ENCODE measurements around the gene PRKAR1B.

Gene PRKAR1B

DNA sequence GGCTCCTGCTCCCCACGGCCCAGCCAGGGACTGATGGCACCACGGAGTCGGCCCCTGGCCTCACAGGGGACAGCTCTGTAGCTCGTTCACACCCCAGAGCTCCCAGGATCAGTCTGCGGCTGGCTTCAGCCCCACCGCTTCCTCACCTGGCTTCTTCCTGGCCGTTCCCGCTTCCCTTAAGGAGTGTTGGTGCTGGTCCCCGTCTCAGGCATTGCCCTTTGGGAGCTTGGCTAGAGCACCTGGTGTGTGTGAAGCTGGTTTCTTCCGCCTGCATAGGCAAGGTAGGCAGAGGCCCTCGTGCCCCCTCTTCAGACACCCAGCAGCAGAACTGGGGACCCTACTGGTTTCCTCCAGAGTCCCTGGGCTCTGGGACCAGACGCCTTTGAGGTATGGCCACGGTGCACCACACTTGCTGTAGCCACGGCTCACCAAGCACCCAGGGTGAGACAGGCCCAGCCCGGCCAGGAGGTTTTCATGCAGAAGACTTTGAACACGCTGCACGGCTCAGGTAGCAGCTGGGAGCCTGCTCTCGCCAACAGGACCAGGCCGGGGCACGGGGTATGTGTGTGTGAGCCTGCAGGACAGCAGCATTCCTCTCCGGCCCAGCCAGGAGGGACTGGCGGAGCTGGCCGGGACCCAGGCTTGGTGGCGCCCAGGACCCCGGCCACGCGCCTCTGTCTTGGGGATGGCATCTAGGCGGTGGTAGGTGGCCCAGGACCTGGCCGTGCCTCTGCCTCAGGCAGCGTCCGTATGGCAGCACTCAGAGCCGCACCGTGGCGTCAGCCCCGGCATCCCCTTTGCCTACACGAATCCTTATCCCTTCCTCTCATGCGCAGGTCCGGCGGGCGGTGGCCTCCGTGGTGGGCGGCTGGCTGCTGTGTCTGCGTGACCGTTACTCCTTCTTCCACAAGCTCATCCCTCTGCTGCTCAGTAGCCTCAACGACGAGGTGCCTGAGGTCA is 13.2 kb upstream of the PRKAR1B start:
- DNase-seq: no peak

DNA sequence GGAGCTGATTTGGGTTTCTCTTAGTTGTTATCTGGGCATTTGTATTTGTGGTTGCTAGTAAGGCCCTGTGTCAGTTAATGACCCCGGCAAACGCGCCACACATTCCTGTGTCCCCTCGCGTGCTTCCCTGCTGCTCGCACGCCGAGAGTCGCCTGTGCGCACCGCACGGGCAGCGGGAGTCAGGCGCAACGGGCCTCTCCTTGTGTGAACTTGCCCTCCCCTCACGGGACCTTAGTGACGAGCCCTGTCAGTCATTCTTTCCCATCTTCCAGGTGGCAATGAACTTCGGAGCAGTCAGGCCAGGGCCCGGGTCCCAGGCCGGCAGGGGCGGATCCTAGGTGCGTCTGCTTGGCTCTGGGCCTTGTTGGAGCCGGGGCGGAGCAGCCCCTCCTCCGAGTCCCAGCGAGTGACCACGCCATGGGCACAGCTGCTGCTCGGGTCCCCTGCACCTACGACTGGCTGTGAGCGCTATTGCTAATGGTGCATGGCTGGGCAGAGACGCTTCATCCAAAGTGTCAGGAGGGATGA is 12.4 kb upstream of the PRKAR1B start:
- no peak for DNase-seq

DNA sequence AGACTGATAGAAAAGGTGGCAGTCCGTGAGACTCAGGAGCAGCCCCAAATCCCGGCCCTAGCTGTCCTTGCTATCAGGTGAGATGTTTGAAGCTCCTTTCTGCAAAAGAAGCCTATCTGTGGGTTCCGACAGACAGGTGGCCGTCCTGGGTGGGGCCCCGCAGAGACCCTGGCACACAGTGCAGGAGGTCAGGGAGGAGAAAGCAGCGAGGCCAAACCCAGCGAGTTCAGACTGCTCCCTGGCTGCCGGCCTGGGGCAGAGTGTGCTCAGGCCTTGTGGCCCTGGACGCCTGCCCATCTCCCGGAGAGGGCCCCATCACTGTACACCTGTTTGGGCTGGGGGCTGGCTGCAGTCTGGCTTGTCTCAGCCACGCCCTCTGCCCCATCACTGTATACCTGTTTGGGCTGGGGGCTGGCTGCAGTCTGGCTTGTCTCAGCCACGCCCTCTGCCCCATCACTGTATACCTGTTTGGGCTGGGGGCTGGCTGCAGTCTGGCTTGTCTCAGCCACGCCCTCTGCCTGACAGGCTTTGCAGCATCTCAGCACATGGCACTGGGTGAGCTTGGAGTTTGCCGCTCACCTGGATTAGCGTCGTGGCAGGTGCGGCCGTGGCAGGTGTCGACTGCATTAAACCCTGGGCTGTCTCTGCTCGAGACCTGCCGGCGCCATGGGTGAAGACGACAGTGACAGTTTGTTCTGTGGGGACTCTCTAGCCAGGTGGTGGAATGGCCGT is 11.8 kb upstream of the PRKAR1B start:
- no peak for DNase-seq

- no peak for DNase-seq
These were observed 11.2 kb upstream of the PRKAR1B start for GRCh38 chr7:738241-738640.

- DNase-seq: no peak
These were observed 7.7 kb upstream of the PRKAR1B start for GRCh38 chr7:734808-735207.

DNA sequence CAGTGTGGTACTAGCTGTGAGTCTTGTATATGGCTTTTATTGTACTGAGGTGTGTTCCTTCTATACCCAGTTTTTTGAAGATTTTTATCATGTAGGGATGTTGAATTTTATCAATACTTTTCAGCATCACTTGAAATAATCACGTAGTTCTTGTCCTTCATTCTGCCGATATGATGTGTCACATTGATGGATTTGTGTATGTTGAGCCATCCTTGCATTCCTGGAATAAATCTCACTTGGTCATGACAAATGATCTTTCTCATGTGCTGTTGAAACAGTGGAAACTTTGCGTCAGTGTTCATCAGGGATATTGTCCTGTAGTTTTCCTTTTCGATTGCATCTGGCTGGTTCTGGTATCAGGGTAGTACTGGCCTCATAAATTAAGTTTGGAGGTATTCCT is 7.1 kb upstream of the PRKAR1B start:
- DNase-seq: no peak

DNA sequence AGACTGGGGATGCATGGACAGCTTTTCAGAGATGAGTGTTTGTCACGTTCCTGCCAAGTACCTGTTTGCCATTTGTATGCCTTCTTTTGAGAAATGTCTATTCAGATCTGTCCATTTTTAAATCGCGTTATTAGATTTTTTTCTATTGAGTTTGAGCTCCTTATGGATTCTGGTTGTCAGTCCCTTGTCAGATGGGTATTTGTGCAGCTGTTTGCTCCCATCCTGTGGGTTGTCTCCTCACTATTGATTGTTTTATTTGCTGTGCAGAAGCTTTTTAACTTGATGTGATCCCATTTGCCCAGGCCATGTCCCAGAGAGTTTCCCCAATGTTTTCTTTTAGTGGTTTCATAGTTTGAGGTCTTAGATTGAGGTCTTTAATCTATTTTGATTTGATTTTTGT is 5.5 kb upstream of the PRKAR1B start:
- DNase-seq: no peak

DNA sequence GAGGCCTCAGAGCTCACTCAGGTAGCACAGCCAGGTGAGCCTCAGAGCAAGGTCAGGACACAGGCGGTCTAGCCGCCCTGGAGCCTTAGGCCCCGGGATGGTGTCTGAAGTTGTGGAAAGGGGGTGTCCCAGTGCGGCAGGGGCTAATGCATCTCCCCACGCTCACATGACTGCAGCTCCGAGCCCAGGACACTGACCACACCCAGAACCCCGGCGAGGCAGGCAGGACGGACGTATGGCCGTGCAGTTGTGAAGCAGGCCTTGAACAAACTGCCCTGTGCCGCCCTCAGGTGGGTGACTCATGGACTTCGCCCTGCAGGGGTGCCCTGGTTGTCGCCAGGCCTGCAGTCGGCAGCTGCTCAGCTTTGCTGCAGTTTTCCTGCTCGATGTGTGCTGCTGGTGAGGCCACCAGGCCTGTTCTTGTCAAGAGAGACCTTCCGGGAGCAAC is 5.0 kb upstream of the PRKAR1B start:
- DNase-seq: no peak

- no peak for DNase-seq
These were observed 4.5 kb upstream of the PRKAR1B start for GRCh38 chr7:731440-732085.

- DNase-seq: no peak
These were observed 3.7 kb upstream of the PRKAR1B start for GRCh38 chr7:730501-731439.

DNA sequence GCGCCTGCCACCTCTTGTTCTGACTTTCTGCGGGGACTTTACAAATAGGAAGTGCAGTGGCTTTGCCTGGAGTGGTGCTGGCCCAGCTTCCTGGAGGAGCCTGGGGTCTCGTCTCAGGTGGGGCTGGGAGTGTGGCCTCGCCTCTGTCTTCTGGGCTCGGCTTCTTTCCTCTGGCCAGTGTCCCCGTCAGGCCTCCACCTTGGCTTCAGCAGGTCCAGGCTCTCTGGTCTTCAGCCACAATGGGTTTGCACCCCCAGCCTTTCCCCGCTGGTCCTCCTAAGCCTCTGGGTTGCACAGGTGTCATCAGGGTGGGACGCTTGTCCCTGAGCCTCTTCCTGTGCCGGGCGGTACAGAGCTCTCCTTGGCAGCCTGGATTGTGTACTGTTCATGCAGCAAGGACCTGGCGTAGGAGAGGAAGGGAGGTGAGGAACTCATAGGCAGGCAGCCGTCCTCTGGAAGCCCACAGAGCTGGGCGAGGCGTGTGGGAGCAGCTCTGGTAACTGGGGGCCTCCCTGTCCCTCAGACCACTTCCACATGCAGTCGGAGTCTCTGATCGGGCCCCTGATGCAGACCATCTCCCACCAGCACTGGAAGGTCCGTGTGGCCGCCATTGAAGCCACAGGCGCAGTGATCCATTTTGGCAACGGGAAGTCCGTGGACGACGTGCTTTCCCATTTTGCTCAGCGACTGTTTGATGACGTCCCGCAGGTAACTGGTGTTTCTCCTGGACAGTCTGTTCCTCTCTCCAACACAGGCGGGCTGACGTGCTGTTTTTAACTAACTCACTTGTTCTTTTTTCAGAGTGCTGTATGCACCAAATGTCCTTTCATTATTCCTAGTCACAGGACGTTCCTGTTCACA is 2.3 kb upstream of the PRKAR1B start:
- no peak for DNase-seq

DNA sequence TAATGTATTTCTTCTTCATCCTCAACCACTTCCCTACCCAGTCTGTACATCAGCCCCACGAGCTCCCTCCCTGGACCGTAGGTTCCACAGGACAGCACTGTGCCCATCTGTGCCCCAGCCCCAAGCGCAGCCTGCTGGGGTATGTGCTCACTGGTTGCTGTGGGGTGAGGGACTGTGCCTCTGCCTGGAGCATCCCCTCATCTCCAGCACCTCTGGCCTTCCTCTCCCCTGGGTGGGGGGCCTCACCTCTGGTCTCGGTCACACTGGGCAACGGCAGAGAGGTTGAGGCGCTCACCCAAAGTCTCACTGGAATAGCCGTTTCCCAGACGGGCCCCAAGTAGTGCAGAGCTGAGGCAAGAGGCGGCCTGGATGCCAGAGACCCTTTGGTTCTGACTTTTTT is 1.5 kb upstream of the PRKAR1B start:
- no peak for DNase-seq

- DNase-seq: no peak
These were observed 852 bp upstream of the PRKAR1B start for GRCh38 chr7:727806-728460.

DNA sequence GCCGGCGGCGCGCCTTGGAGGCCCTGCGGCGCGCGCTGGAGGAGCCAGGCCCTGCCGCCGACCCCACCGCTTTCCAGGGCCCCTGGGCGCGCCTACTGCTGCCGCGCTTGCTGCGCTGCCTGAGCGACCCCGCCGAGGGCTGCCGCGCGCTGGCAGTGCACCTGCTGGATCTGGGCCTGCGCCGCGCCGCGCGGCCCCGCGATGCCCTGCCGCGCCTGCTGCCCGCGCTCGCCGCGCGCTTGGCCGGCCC is 302 bp downstream of the PRKAR1B start:
- no peak for DNase-seq

- DNase-seq: peak; percentile 32
These were observed 812 bp downstream of the PRKAR1B start, which contains the start of gene DNAAF5 for GRCh38 chr7:726084-726853. Gene DNAAF5 (plus strand): TSS chr7:726699. CDS start chr7:726721, 22 bp downstream.

DNA sequence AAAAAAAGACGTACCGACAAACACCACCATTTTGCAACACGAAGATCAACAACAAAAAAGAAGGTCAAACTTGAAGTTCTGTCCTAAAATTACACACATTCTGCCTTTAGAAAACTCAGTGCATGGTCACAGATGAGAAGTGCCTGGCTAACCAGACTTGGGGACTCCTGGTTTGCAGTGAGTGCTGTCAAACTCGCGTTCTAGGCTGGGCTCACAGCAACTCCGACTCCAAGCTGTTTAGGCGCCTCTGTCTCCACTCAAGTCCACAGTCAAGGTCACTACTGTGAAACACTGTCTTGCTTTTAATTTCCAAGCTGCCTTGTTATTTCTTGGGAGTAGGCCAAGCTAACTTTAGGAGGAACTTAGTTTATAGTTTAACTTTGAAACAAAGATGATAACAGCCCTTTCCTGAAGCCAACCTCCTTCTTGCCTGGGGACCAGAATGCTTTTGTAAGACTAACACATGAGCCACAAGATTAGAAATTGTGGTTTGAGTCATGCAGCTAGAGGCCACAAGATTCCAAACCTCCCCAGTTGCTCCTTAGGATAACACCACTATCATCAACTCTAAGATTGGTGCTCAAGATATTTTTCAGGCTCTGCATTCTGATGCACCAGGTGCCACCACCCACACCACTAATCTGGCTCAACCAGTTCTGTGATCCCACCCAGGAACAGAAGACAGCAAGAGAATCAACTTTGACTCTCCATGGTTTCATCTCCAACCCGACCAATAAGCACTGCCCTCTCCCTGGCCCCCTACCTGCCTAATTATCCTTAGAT is 1.7 kb downstream of the PRKAR1B start:
- DNase-seq: no peak

GRCh38 chr7:724298-724697 is 2.8 kb downstream of the PRKAR1B start:
- no peak for DNase-seq

DNA sequence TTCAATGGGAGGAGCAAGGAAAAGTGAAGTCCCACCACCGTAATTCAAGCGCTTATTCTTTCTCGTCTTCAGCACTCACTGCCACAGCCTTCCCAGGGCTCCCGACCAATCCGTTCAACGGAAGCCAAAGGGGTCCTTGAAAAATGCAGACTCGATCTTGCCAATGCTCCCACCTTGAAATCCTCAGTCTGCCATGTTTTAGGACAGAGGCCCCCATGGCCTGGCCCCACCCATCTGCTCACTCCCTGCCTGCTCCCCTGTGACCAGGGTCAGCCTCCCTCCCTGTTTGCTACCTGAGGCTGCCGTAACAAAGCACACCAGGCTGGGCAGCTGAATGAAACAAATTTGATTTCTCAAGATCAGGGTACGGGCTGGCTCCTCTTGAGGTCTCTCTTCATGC is 3.5 kb downstream of the PRKAR1B start:
- DNase-seq: no peak

- DNase-seq: no peak
These were observed 5.3 kb downstream of the PRKAR1B start for GRCh38 chr7:721619-722248.
